Stomach (tissue), 9 donors: ENCODE data around the gene CRTC3. TPM values are rescaled to one million over a fixed set of nuclear protein-coding genes. Genes with fewer than 3 reads are reported as not detected.
A peak's percentile ranks its signal among the peaks of the same experiment; 100 is the strongest.

Experiments used
- DNase-seq, 2 donors: peaks; one replicate each; pipeline versions ENCODE4 v3.0.0 to v3.0.0-alpha.2; 2013 to 2019
- H3K27ac ChIP-seq, 5 donors: fragments of 200-600 bp in 4 of 5; sonication (generic) in 4 of 5; one replicate each; pipeline ENCODE4 v1.5.1; 2013 to 2019; ENCODE audit warnings: mild to moderate bottlenecking in 1 of 5, moderate library complexity in 1 of 5
- H3K27me3 ChIP-seq, 3 donors: fragments of 200-600 bp; sonication (generic); one replicate each; pipeline ENCODE4 v1.5.1; 2017 to 2019; ENCODE audit warnings: mixed run types in 1 of 3
- H3K36me3 ChIP-seq, 4 donors: fragments of 200-600 bp; sonication (generic); 1 replicate in 3 of 4; 2 replicates in 1 of 4; pipeline ENCODE4 v1.5.1; 2016 to 2019
- H3K4me1 ChIP-seq, 4 donors: fragments of 200-600 bp; sonication (generic); one replicate each; pipeline ENCODE4 v1.5.1; 2016 to 2019
- H3K4me3 ChIP-seq, 4 donors: fragments of 200-600 bp; sonication (generic) in 3 of 4; one replicate each; pipeline ENCODE4 v1.5.1; 2016 to 2019; ENCODE audit warnings: mild to moderate bottlenecking in 1 of 4
- H3K9me3 ChIP-seq, 4 donors: fragments of 200-600 bp; sonication (generic); one replicate each; pipeline ENCODE4 v1.5.1; 2016 to 2019
- CTCF ChIP-seq, 7 experiments: fragments of 450-650 bp in 4 of 7; fragments of 200-600 bp in 3 of 7; sonication (generic) in 3 of 7; IDR thresholded peaks; one replicate each; pipeline ENCODE4 v1.5.1; 2016 to 2019; ENCODE audit warnings: antibody characterized with exemption in 7 of 7, control low read depth in 2 of 7, mild to moderate bottlenecking in 1 of 7
- EP300 ChIP-seq: sonication (generic); formaldehyde crosslinking; IDR thresholded peaks from one replicate; pipeline ENCODE4 v1.6.1; 2017; ENCODE audit warnings: antibody characterized with exemption
- POLR2A ChIP-seq, 4 donors: fragments of 450-650 bp; IDR thresholded peaks; one replicate each; pipeline ENCODE4 v1.6.1; 2016; ENCODE audit warnings: antibody characterized with exemption in 4 of 4, control low read depth in 2 of 4, mild to moderate bottlenecking in 1 of 4, moderate library complexity in 1 of 4
- POLR2AphosphoS5 ChIP-seq, 3 donors: sonication (generic); formaldehyde crosslinking; IDR thresholded peaks; one replicate each; pipeline ENCODE4 v1.6.1; 2016; ENCODE audit warnings: antibody characterized with exemption in 3 of 3
- WGBS, 5 donors: extraction: QIAGEN DNeasy Blood & Tissue Kit in 3 of 5; methylation state at CpG; one replicate each; pipeline versions ENCODE4 v1.1.5 to v1.1.7; 2013 to 2018; 5-methylcytosine and 5-hydroxymethylcytosine counted together
- intact Hi-C: fragments of 100-400 bp; cut with DNase I; formaldehyde crosslinking; loops from one replicate; pipeline ENCODE4 v1.15.1; 2023; ENCODE audit warnings: low total_unique reads
- polyA plus RNA-seq, 3 donors: library from polyadenylated mRNA; stranded (reverse); fragments of 200-250 nt; gene quantifications; one replicate each; pipeline ENCODE4 v1.2.3, GENCODE V29; 2013
- total RNA-seq, 5 donors: library from RNA; depleted of rRNA; stranded (reverse); fragments of >200 nt; gene quantifications; one replicate each; pipeline versions ENCODE4 v1.1.0 to v1.2.3, GENCODE V29; 2014 to 2016
- donor health status: healthy with polysubstance abuse.
- donor health status: Bipolar disorder and iron deficiency.
- donor health status: healthy.

Gene CRTC3
- total and polyA plus RNA-seq, 8 donors: 8.2 to 47.7 (median 14.5) TPM

- TF ChIP-seq EP300: no peak
- TF ChIP-seq CTCF (IDR thresholded peaks at IDR 0.05): no peak
- no peak for TF ChIP-seq POLR2A (IDR thresholded peaks at IDR 0.05)
- no peak for TF ChIP-seq POLR2AphosphoS5 (IDR thresholded peaks at IDR 0.05)
- 76 to 83% (median 79%) methylated on average over 6 of the region's 6 CpGs for WGBS, 5 donors
- Histone ChIP-seq H3K4me1 (peaks cover 0 to 55% (median 29%) of the 10 kb centered on the region in 4 donors), H3K27ac (peak overlapping the region in 1 of 5 donors; percentile 12), H3K4me3 (no peak overlapping the region), H3K36me3 (no peaks in the 10 kb centered on the region), H3K9me3 (no peaks in the 10 kb centered on the region), H3K27me3 (no peaks in the 10 kb centered on the region)
- DNase-seq: no peak
- intact Hi-C loops: no loop called here
Observed at GRCh38 chr15:90581771-90582352, 52.1 kb downstream of the CRTC3 start.

- no peak overlapping the region for H3K4me3 ChIP-seq
- intact Hi-C loops: no loop called here
- 66 to 91% (median 75%) methylated on average over 2 of the region's 2 CpGs for WGBS, 5 donors
Observed at GRCh38 chr15:90582553-90582952, 52.8 kb downstream of the CRTC3 start.

GRCh38 chr15:90583471-90584252, 53.9 kb downstream of the CRTC3 start:
- Histone ChIP-seq H3K36me3 (peaks cover 0 to 5% (median 0%) of the 10 kb centered on the region in 4 donors), H3K4me1 (peaks cover 0 to 55% (median 30%) of the 10 kb centered on the region in 4 donors), H3K27me3 (no peaks in the 10 kb centered on the region), H3K27ac (peak overlapping the region in 1 of 5 donors; percentile 39), H3K9me3 (no peaks in the 10 kb centered on the region), H3K4me3 (no peak overlapping the region)
- peak in 1 of 2 donors; percentile 17 for DNase-seq
- 55 to 62% (median 59%) methylated on average over 5 of the region's 5 CpGs for WGBS, 5 donors
- intact Hi-C loops: no loop called here
- TF ChIP-seq POLR2AphosphoS5 (IDR thresholded peaks at IDR 0.05) (no peak), EP300 (no peak), POLR2A (IDR thresholded peaks at IDR 0.05) (no peak), CTCF (IDR thresholded peaks at IDR 0.05) (no peak)

More at GRCh38 chr15:90582553-90582952, 52.8 kb downstream of the CRTC3 start:
- Histone ChIP-seq H3K27me3 (no peaks in the 10 kb centered on the region), H3K9me3 (no peaks in the 10 kb centered on the region), H3K4me1 (peaks cover 0 to 55% (median 29%) of the 10 kb centered on the region in 4 donors), H3K36me3 (peaks cover 0 to 5% (median 0%) of the 10 kb centered on the region in 4 donors), H3K27ac (peak overlapping the region in 1 of 5 donors; percentile 12)
- TF ChIP-seq EP300 (no peak), POLR2A (IDR thresholded peaks at IDR 0.05) (no peak), POLR2AphosphoS5 (IDR thresholded peaks at IDR 0.05) (no peak), CTCF (IDR thresholded peaks at IDR 0.05) (no peak)
- DNase-seq: no peak

GRCh38 chr15:90584841-90585240, 55.1 kb downstream of the CRTC3 start:
- Histone ChIP-seq H3K27me3 (no peaks in the 10 kb centered on the region), H3K9me3 (no peaks in the 10 kb centered on the region), H3K36me3 (peaks cover 0 to 5% (median 0%) of the 10 kb centered on the region in 4 donors), H3K4me1 (peaks cover 0 to 50% (median 26%) of the 10 kb centered on the region in 4 donors), H3K4me3 (no peak overlapping the region), H3K27ac (peak overlapping the region in 1 of 5 donors; percentile 18)
- intact Hi-C loops: no loop called here
- no peak for DNase-seq
- TF ChIP-seq EP300 (no peak), POLR2A (IDR thresholded peaks at IDR 0.05) (no peak)
- 73 to 79% (median 74%) methylated on average over 6 of the region's 6 CpGs for WGBS, 5 donors
